ENCODE results near the gene YAP1.
A peak's percentile ranks its signal among the peaks of the same experiment; 100 is the strongest.

YAP1 gene

DNA sequence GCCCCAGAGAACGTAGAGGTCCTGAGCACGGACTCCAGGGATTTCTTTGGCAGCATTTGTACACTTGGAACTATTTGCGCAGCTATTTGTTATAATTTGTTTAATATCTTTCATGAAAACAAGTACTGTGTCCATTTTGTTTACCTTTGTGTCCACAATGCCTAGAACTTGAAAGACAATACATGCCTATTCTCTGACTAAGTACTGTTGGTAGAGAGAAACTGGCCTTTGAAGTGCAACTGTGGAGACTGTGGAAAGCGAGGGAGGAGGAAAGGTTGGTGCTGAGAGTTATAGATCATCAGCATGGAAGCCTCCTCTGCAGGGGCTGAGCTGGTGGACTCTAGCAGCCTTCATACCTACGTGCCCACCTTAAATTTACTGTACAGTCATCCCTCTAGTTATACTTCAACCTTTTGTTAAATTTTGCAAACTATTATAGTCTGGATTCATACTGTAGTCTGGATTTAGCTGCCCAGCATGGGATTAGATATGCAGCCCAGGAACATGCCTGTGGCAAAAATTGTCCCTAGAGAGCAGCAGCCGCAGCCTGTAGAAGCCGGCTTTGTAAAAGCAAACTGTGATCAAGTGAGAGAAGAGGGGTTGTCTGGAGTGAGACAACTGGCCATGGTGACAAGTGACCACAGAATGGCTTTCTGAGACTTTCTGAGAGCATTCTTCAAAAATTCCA is 24.2 kb upstream of the YAP1 start:
- Histone ChIP-seq H3K27me3 (ENCODE audit: control insufficient read depth in 2 of 2, insufficient read depth in 2 of 2, low read length in 2 of 2) (no peaks in the 10 kb centered on the region), H3K4me1 (ENCODE audit: control insufficient read depth in 2 of 2, insufficient read depth in 2 of 2, low read length in 2 of 2) (no peaks in the 10 kb centered on the region), H3K27ac (ENCODE audit: low read depth in 2 of 2, low read length in 2 of 2) (no peak overlapping the region), H3K36me3 (ENCODE audit: control insufficient read depth in 2 of 2, insufficient read depth in 2 of 2, low read length in 2 of 2) (no peaks in the 10 kb centered on the region), H3K9me3 (ENCODE audit: control insufficient read depth in 2 of 2, low read length in 2 of 2) (no peaks in the 10 kb centered on the region), H3K9ac (ENCODE audit: low read depth in 1 of 2, low read length in 2 of 2) (no peak overlapping the region), H3K4me3 (ENCODE audit: low read length in 2 of 2) (no peak overlapping the region)

DNA sequence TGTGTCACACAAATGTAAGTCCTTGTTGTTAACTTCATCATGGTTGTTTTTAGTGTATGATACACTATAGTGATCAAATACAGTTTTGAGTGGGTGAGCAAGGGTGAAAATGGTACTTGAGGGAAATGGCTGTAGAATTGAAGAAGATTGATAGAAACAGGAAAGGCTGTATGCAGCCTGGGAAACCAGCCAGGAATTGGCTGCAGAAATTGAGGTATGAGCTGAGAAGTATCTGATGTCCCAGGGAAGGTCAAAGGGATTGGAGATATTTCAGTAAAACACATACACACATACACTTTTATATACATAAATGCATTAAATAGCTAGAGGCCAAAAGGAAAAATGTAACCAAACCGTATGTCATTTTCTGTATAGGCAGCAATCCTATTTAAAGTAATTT is 13.1 kb upstream of the YAP1 start:
- no peak overlapping the region for H3K9ac ChIP-seq (ENCODE audit: low read depth in 1 of 2, low read length in 2 of 2)
- no peak overlapping the region for H3K4me3 ChIP-seq (ENCODE audit: low read length in 2 of 2)
- no peaks in the 10 kb centered on the region for H3K9me3 ChIP-seq (ENCODE audit: control insufficient read depth in 2 of 2, low read length in 2 of 2)
- H3K4me1 ChIP-seq (ENCODE audit: control insufficient read depth in 2 of 2, insufficient read depth in 2 of 2, low read length in 2 of 2) = no peaks in the 10 kb centered on the region
- H3K27ac ChIP-seq (ENCODE audit: low read depth in 2 of 2, low read length in 2 of 2) = no peak overlapping the region
- H3K36me3 ChIP-seq (ENCODE audit: control insufficient read depth in 2 of 2, insufficient read depth in 2 of 2, low read length in 2 of 2) = no peaks in the 10 kb centered on the region
- no peaks in the 10 kb centered on the region for H3K27me3 ChIP-seq (ENCODE audit: control insufficient read depth in 2 of 2, insufficient read depth in 2 of 2, low read length in 2 of 2)

DNA sequence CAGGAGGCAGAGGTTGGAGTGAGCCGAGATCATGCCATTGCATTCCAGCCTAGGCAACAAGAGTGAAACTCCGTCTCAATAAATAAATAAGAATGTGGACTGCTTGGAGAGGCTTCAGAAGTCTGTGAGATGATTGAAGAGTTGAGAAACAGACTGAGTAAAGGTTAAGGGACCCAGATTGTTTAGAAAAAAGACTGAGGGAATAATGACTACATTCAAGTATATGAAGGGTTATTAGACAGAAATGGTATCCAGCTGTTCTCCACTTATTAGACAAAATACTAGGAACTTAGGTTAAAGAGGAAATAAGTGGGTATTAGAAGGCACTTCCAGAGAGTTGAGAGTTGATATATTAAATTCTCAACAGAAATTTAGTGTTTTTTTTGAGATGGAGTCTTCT is 10.5 kb upstream of the YAP1 start:
- Histone ChIP-seq H3K9me3 (ENCODE audit: control insufficient read depth in 2 of 2, low read length in 2 of 2) (no peaks in the 10 kb centered on the region), H3K27me3 (ENCODE audit: control insufficient read depth in 2 of 2, insufficient read depth in 2 of 2, low read length in 2 of 2) (no peaks in the 10 kb centered on the region), H3K4me3 (ENCODE audit: low read length in 2 of 2) (no peak overlapping the region), H3K9ac (ENCODE audit: low read depth in 1 of 2, low read length in 2 of 2) (no peak overlapping the region), H3K27ac (ENCODE audit: low read depth in 2 of 2, low read length in 2 of 2) (no peak overlapping the region), H3K36me3 (ENCODE audit: control insufficient read depth in 2 of 2, insufficient read depth in 2 of 2, low read length in 2 of 2) (no peaks in the 10 kb centered on the region), H3K4me1 (ENCODE audit: control insufficient read depth in 2 of 2, insufficient read depth in 2 of 2, low read length in 2 of 2) (no peaks in the 10 kb centered on the region)

DNA sequence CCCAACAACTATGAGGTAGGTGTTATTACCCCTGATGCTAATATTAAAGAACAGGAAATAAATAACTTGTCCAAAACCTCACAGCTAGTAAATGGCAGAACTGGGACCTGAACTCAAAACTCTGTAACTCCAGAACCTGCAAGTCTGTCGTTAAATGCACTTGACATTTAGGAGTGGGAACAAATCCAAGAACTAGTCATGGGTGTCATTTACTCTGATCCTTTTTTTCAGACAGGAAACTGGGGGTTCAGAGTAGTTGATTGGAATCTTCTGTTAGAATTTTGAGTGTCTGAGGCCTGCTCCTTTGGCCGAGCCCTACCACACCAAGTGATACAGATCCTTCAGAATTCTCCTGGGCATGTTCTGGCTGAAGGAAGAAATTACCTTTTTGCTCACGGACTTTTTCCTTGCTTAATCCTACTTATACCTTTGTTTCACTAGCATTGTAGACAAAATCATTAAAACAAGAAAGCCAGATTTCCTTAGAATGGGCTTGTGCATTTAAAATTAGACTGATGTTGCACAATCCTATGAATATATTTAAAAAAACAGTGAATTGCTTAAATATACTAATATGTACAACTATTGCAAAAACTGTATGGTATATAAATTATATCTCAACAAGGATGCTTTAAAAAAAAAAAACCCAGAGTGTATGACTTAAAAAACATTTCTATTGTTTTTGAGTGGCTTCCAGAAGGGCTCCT is 1.4 kb upstream of the YAP1 start:
- H3K4me3 ChIP-seq (ENCODE audit: low read length in 2 of 2) = no peak overlapping the region

DNA sequence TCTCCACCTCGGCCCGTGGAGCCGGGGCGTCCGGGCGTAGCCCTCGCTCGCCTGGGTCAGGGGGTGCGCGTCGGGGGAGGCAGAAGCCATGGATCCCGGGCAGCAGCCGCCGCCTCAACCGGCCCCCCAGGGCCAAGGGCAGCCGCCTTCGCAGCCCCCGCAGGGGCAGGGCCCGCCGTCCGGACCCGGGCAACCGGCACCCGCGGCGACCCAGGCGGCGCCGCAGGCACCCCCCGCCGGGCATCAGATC is 439 bp downstream of the YAP1 start:
- peaks cover 0 to 3% of the 10 kb centered on the region in 2 donors for H3K27me3 ChIP-seq (ENCODE audit: control insufficient read depth in 2 of 2, insufficient read depth in 2 of 2, low read length in 2 of 2)
- peaks cover 4 to 17% of the 10 kb centered on the region in 2 donors for H3K4me1 ChIP-seq (ENCODE audit: control insufficient read depth in 2 of 2, insufficient read depth in 2 of 2, low read length in 2 of 2)
- H3K36me3 ChIP-seq (ENCODE audit: control insufficient read depth in 2 of 2, insufficient read depth in 2 of 2, low read length in 2 of 2) = no peaks in the 10 kb centered on the region
- no peaks in the 10 kb centered on the region for H3K9me3 ChIP-seq (ENCODE audit: control insufficient read depth in 2 of 2, low read length in 2 of 2)
- peak overlapping the region; percentile 89 to 90 for H3K27ac ChIP-seq (ENCODE audit: low read depth in 2 of 2, low read length in 2 of 2)
- peak overlapping the region; percentile 74 to 89 for H3K9ac ChIP-seq (ENCODE audit: low read depth in 1 of 2, low read length in 2 of 2)
- H3K4me3 ChIP-seq (ENCODE audit: low read length in 2 of 2) = peak overlapping the region; percentile 81 to 90

More for the DNA sequence above, 1.4 kb upstream of the YAP1 start:
- Histone ChIP-seq H3K27me3 (ENCODE audit: control insufficient read depth in 2 of 2, insufficient read depth in 2 of 2, low read length in 2 of 2) (peaks cover 0 to 3% of the 10 kb centered on the region in 2 donors), H3K9ac (ENCODE audit: low read depth in 1 of 2, low read length in 2 of 2) (no peak overlapping the region), H3K36me3 (ENCODE audit: control insufficient read depth in 2 of 2, insufficient read depth in 2 of 2, low read length in 2 of 2) (no peaks in the 10 kb centered on the region), H3K4me1 (ENCODE audit: control insufficient read depth in 2 of 2, insufficient read depth in 2 of 2, low read length in 2 of 2) (peaks cover 0 to 15% of the 10 kb centered on the region in 2 donors), H3K27ac (ENCODE audit: low read depth in 2 of 2, low read length in 2 of 2) (peak overlapping the region in 1 of 2 donors; percentile 90), H3K9me3 (ENCODE audit: control insufficient read depth in 2 of 2, low read length in 2 of 2) (no peaks in the 10 kb centered on the region)

DNA sequence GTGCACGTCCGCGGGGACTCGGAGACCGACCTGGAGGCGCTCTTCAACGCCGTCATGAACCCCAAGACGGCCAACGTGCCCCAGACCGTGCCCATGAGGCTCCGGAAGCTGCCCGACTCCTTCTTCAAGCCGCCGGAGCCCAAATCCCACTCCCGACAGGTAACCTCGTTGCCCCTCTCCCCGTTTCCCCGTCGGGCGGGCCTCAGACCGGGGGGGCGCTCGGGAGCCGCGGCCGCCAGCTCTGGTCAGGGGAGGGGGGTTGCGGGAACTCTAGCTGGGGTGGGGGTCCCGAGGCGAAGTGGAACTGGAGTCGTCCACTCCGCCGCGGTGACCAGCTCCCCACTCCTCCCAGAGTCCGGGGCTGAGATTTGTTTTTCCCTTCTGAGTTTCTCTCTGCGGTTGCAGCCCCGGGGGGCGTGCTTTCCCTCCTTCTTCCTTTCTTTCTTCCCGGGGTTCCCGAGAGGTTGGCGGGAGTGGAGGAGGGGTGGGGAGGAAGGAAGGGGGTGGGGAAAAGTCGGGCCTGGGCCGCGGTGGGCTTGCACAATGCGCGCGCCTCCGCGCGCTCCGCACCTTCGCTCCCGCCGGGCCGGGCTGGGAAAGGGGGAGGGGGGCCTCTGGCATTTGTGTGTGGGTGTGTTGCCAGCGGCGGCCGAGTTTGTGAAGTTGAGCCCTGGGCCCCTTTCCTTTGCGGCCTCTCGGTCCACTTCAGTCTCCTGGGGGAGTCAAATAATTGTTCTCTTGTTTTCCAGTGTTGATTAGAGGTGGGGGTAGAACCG is 952 bp downstream of the YAP1 start:
- Histone ChIP-seq H3K4me1 (ENCODE audit: control insufficient read depth in 2 of 2, insufficient read depth in 2 of 2, low read length in 2 of 2) (peaks cover 7 to 18% of the 10 kb centered on the region in 2 donors), H3K9ac (ENCODE audit: low read depth in 1 of 2, low read length in 2 of 2) (peak overlapping the region; percentile 78 to 89), H3K36me3 (ENCODE audit: control insufficient read depth in 2 of 2, insufficient read depth in 2 of 2, low read length in 2 of 2) (no peaks in the 10 kb centered on the region), H3K27me3 (ENCODE audit: control insufficient read depth in 2 of 2, insufficient read depth in 2 of 2, low read length in 2 of 2) (peaks cover 0 to 3% of the 10 kb centered on the region in 2 donors), H3K4me3 (ENCODE audit: low read length in 2 of 2) (peak overlapping the region; percentile 81 to 90), H3K27ac (ENCODE audit: low read depth in 2 of 2, low read length in 2 of 2) (peak overlapping the region; percentile 89 to 90), H3K9me3 (ENCODE audit: control insufficient read depth in 2 of 2, low read length in 2 of 2) (no peaks in the 10 kb centered on the region)

DNA sequence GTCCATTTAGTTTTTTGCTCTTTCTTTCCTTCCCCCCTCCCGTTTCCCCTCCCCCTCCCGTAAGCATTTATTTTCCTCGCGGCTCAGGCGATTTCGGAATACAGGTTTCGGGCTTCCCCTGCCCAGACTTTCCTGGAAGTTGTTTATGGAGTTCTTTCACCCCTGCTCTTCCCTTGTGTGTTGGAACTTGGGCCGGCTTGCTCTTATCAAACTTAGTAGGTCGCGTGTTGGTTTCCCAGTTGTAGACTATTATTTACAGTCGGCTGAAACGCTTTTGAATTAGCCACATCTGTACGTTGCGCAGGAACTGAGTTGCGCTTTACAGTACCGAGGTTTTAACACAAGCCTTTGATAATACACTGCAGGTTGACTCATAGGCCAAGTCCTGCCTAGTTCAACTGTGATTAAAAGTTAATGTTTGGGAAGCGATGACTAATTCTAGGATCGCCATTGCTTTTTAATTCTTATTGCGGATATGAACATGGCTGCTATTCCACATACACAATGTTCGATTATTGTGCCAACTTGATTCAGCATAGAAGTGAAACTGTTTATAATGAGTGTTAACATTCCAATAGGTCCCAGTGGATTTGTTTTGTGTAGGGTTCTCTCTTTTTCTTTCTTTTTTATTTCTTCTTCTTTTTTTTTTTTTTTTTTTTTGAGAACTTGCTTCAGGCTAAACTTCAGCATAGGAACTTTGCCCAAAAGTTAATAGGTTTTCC is 1.7 kb downstream of the YAP1 start:
- Histone ChIP-seq H3K9ac (ENCODE audit: low read depth in 1 of 2, low read length in 2 of 2) (peak overlapping the region; percentile 78 to 89), H3K27ac (ENCODE audit: low read depth in 2 of 2, low read length in 2 of 2) (peak overlapping the region; percentile 89 to 90), H3K4me1 (ENCODE audit: control insufficient read depth in 2 of 2, insufficient read depth in 2 of 2, low read length in 2 of 2) (peaks cover 7 to 23% of the 10 kb centered on the region in 2 donors)

DNA sequence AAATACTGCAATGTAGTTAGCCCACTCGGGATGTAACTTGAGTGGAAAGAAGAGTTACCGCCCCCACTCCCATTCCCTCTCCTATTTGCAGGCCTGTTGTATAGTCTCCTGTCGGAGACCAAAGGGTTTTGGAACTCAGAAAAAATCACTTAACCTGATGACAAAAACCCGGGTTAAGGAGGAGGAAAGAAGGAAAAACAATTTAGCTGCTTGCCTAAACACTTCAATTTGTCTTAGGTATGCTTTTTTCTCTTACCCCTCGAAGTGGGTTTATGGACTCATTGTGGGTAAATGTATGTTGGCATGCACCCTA is 2.2 kb downstream of the YAP1 start:
- no peaks in the 10 kb centered on the region for H3K9me3 ChIP-seq (ENCODE audit: control insufficient read depth in 2 of 2, low read length in 2 of 2)
- H3K27me3 ChIP-seq (ENCODE audit: control insufficient read depth in 2 of 2, insufficient read depth in 2 of 2, low read length in 2 of 2) = peaks cover 0 to 3% of the 10 kb centered on the region in 2 donors
- peak overlapping the region; percentile 81 to 90 for H3K4me3 ChIP-seq (ENCODE audit: low read length in 2 of 2)
- H3K9ac ChIP-seq (ENCODE audit: low read depth in 1 of 2, low read length in 2 of 2) = peak overlapping the region in 1 of 2 donors; percentile 89
- H3K36me3 ChIP-seq (ENCODE audit: control insufficient read depth in 2 of 2, insufficient read depth in 2 of 2, low read length in 2 of 2) = no peaks in the 10 kb centered on the region
- H3K4me1 ChIP-seq (ENCODE audit: control insufficient read depth in 2 of 2, insufficient read depth in 2 of 2, low read length in 2 of 2) = peaks cover 7 to 27% of the 10 kb centered on the region in 2 donors
- H3K27ac ChIP-seq (ENCODE audit: low read depth in 2 of 2, low read length in 2 of 2) = peak overlapping the region; percentile 89 to 90

More for the DNA sequence above, 1.7 kb downstream of the YAP1 start:
- no peaks in the 10 kb centered on the region for H3K9me3 ChIP-seq (ENCODE audit: control insufficient read depth in 2 of 2, low read length in 2 of 2)
- peaks cover 0 to 3% of the 10 kb centered on the region in 2 donors for H3K27me3 ChIP-seq (ENCODE audit: control insufficient read depth in 2 of 2, insufficient read depth in 2 of 2, low read length in 2 of 2)
- H3K36me3 ChIP-seq (ENCODE audit: control insufficient read depth in 2 of 2, insufficient read depth in 2 of 2, low read length in 2 of 2) = no peaks in the 10 kb centered on the region
- peak overlapping the region; percentile 81 to 90 for H3K4me3 ChIP-seq (ENCODE audit: low read length in 2 of 2)

DNA sequence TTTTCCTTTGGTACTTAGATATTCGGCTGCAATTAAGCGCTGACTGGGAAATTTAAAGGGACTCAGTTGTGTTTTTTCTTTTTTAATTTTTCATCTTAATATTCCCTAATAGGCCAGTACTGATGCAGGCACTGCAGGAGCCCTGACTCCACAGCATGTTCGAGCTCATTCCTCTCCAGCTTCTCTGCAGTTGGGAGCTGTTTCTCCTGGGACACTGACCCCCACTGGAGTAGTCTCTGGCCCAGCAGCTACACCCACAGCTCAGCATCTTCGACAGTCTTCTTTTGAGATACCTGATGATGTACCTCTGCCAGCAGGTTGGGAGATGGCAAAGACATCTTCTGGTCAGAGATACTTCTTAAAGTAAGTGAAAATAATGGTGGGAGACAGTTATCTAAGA is 3.8 kb downstream of the YAP1 start:
- Histone ChIP-seq H3K4me1 (ENCODE audit: control insufficient read depth in 2 of 2, insufficient read depth in 2 of 2, low read length in 2 of 2) (peaks cover 9 to 32% of the 10 kb centered on the region in 2 donors), H3K9me3 (ENCODE audit: control insufficient read depth in 2 of 2, low read length in 2 of 2) (no peaks in the 10 kb centered on the region), H3K27ac (ENCODE audit: low read depth in 2 of 2, low read length in 2 of 2) (no peak overlapping the region), H3K27me3 (ENCODE audit: control insufficient read depth in 2 of 2, insufficient read depth in 2 of 2, low read length in 2 of 2) (peaks cover 0 to 3% of the 10 kb centered on the region in 2 donors), H3K4me3 (ENCODE audit: low read length in 2 of 2) (no peak overlapping the region), H3K9ac (ENCODE audit: low read depth in 1 of 2, low read length in 2 of 2) (no peak overlapping the region), H3K36me3 (ENCODE audit: control insufficient read depth in 2 of 2, insufficient read depth in 2 of 2, low read length in 2 of 2) (no peaks in the 10 kb centered on the region)

Measured in mucosa of rectum (tissue), 2 donors.